OCI-LY1 (cell line): ENCODE results near the gene PDE4D.

Source experiments
- CTCF ChIP-seq: fragments of 200-600 bp; sonication (generic), shearing (Covaris generic); IDR thresholded peaks from 2 replicates; pipeline ENCODE4 v1.5.1; 2017; ENCODE audit warnings: mild to moderate bottlenecking, antibody characterized with exemption, low read length, moderate library complexity, mixed read lengths
- EZH2 ChIP-seq: fragments of 200-600 bp; sonication (generic), shearing (Covaris generic); IDR thresholded peaks from 2 replicates; pipeline ENCODE4 v1.8.0; 2017; ENCODE audit warnings: borderline replicate concordance, mixed run types, mild to moderate bottlenecking, antibody characterized with exemption, low read length, moderate library complexity, mixed read lengths

DNA sequence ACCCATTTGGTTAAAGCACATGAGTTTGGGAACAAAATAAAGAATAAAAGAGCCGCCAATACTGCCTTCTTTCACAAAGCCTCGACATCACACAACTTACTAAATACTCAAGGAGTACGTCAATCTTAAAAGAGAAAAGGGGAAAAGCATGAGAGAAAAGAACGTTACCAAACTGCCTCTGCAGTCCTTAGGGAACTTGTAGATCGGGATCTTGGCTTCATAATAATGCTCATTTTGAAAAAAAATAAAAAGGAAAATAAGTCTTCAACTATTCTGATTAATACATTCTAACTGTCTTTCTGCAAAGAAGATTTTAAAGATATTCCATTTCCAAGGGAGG, 618.4 kb downstream of the PDE4D start:
- TF ChIP-seq EZH2 (no peak), CTCF (no peak)
